Central memory CD8-positive, alpha-beta T cell (primary cell): ENCODE measurements around the gene CASP6.

Source experiments
- ATAC-seq: fragments of 150-1000 bp; cut with Tn5 transposase; replicated peaks from 2 replicates; pipeline ENCODE4 v1.10.0; 2022; ENCODE audit warnings: mild to moderate bottlenecking, moderate FRiP score, moderate number of reproducible peaks; ENCODE audit not compliant: poor library complexity, severe bottlenecking; ENCODE audit errors: extremely low read depth
- DNase-seq, 2 donors: peaks; one replicate each; pipeline ENCODE4 v3.0.0; 2021; ENCODE audit warnings: low spot score in 2 of 2
- H3K27ac Mint-ChIP-seq: one replicate; pipeline ENCODE4 v1.8.0; 2022; ENCODE audit warnings: low read depth, mild to moderate bottlenecking, moderate library complexity, mixed read lengths
- H3K27me3 Mint-ChIP-seq: one replicate; pipeline ENCODE4 v1.8.0; 2022; ENCODE audit warnings: mixed read lengths
- H3K36me3 Mint-ChIP-seq: one replicate; pipeline ENCODE4 v1.8.0; 2022; ENCODE audit warnings: mild to moderate bottlenecking, moderate library complexity, mixed read lengths; ENCODE audit not compliant: insufficient read depth
- H3K4me1 Mint-ChIP-seq: one replicate; pipeline ENCODE4 v1.8.0; 2022; ENCODE audit warnings: mixed read lengths
- H3K4me3 Mint-ChIP-seq: one replicate; pipeline ENCODE4 v1.8.0; 2022; ENCODE audit warnings: mild to moderate bottlenecking, moderate library complexity, mixed read lengths
- H3K9me3 Mint-ChIP-seq: one replicate; pipeline ENCODE4 v1.8.0; 2022; ENCODE audit warnings: mixed read lengths

Gene CASP6

DNA sequence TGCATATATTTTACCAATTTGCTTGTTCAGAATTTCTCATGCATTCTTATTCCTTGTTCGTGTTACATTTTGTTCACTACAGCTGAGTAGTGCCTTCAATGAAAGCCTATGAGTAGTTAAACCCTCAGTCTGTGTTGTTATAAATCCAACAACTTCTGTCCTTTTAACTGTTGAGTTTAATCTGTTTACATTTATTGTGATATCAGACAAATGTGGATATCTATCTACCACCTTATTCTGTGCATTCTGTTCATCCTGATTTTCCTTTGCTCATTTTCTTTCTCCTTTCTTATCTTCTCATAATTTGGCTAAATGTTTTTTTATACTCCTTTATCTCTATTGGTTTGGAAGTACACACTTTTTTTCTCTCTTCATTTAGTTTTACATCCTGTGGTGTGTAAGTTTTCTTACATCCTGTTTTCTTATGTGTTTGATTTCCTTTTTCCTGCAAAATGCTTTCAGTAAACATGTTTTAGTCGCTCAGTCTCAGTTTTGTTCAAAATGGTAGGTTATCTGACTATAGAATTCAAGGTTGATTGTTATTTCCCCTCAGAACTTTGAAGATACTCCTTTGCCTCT is 54.2 kb downstream of the CASP6 start:
- H3K27me3 Mint-ChIP-seq, result no peaks in the 10 kb centered on the region
- H3K36me3 Mint-ChIP-seq, result peaks cover 6% of the 10 kb centered on the region
- peaks cover 34% of the 10 kb centered on the region for H3K4me1 Mint-ChIP-seq
- peaks cover 11% of the 10 kb centered on the region for H3K9me3 Mint-ChIP-seq
- DNase-seq (no peak), ATAC-seq (no peak)
- H3K27ac Mint-ChIP-seq, result peak overlapping the region; percentile 93
- H3K4me3 Mint-ChIP-seq, result peak overlapping the region; percentile 56

DNA sequence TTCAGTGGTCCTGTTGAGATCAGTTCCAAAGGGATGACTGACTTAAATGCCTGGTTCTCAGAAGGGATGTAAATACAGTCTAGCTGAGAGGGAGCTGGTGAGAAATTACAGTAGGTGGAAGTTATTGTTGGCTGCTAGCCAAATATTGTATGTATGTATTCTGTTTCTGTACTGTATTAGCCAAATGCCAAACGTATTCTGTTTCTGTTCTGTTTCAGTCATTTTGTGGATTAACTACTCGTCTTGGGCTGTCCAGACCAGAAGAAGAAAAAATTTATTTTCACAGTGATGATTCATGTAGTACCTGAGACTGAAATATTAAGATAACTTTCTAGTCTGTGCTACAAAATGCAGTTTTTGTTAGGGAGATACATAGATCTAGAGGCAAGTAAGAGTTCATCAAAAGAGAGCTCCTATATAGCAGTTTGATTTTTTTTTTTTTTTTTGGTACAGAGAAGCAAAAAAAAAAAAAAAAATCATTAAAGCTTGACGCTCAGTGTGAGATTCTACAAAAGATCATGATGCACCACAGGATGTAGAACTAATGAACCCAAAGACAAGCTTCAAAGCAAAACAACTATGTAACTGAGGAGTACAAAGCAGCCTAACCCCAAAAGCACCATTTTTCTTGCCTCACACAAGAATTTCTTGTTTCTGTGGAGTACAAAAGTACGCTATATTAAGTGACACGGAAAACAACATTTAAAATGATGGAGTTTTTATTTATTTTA is 54.8 kb downstream of the CASP6 start:
- peak overlapping the region; percentile 93 for H3K27ac Mint-ChIP-seq

DNA sequence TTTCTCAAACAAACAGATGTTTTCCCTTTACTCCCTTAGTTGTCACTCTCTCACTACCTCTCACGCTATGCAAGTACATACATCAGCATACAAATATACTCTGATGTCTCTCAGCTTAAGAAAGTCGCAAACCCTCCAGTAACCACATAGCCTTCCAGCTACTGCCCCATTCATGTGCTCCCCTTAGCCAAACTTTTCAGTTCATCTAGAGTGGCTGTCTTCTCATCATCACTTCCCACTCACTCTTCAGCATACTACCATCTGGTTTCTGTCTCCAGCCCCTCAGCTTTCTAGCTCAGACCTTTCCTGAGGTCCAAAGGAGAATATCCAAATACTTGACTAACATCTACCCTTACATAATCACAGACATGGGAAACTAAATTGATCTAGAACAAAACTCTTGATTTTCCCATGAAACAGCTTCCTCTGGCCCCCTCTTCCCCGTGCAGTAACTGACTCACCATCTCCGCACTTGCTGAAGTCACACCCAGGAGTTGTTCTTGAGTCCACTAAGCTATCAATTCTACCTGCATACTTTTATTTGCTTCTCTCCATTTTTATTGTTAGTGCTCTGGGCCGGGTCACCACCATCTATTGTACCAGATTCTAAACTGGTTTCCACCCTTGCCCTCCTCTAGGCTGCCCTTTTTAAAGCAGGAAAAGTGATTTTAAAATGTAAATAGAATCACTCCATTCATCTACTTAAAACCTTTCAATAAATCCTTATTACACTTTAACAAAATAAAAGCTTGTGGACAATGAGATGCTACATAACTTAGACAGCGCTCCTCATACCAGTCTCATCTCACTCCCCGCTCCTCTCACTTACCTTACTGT is 57.2 kb downstream of the CASP6 start:
- Mint-ChIP-seq H3K27ac (no peak overlapping the region), H3K9me3 (peaks cover 6% of the 10 kb centered on the region), H3K27me3 (no peaks in the 10 kb centered on the region), H3K36me3 (peaks cover 6% of the 10 kb centered on the region), H3K4me1 (peaks cover 25% of the 10 kb centered on the region), H3K4me3 (no peak overlapping the region)
- DNase-seq (no peak), ATAC-seq (no peak)

More for the DNA sequence above, 54.8 kb downstream of the CASP6 start:
- Mint-ChIP-seq H3K9me3 (peaks cover 11% of the 10 kb centered on the region), H3K36me3 (peaks cover 6% of the 10 kb centered on the region), H3K27me3 (no peaks in the 10 kb centered on the region), H3K4me1 (peaks cover 34% of the 10 kb centered on the region), H3K4me3 (peak overlapping the region; percentile 56)
- DNase-seq (no peak), ATAC-seq (peak; percentile 96)

DNA sequence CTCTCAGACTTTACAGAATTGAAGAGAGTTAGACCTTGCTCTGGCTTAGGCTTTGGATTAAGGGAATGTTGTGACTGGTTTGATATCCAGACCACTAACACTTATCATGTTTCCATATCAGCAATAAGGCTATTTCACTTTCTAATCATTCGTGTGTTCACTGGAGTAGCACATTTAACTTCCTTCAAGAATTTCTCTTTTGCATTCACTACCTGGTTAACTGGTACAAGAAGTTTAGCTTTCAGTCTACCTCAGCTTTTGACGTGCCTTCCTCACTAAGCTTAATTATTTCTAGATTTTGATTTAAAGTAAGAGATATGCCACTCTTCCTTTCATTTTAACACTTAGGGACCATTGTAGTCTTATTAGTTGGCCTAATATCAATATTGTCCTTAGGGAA is 62.6 kb downstream of the CASP6 start:
- peaks cover 4% of the 10 kb centered on the region for H3K36me3 Mint-ChIP-seq
- H3K9me3 Mint-ChIP-seq, result no peaks in the 10 kb centered on the region
- peaks cover 35% of the 10 kb centered on the region for H3K4me1 Mint-ChIP-seq
- H3K4me3 Mint-ChIP-seq, result no peak overlapping the region
- ATAC-seq, result no peak
- H3K27ac Mint-ChIP-seq, result no peak overlapping the region
- DNase-seq, result no peak
- H3K27me3 Mint-ChIP-seq, result no peaks in the 10 kb centered on the region
